H1 (cell line): ENCODE measurements around the gene ADCK2. TPM values are rescaled to one million over a fixed set of nuclear protein-coding genes. Genes with fewer than 3 reads are reported as not detected.

Experiments used
- CTCF ChIA-PET: fragments of 300-600 bp; sonication (Branson Sonifier 250); formaldehyde crosslinking; loops from one replicate; lab custom pipeline; 2021; ENCODE audit not compliant: partially characterized antibody; lab: Charles Lee
- POLR2A ChIA-PET: fragments of 300-600 bp; sonication (Branson Sonifier 250); formaldehyde crosslinking; loops from one replicate; lab custom pipeline; 2021; ENCODE audit warnings: inconsistent platforms; ENCODE audit not compliant: partially characterized antibody; lab: Charles Lee
- DNase-seq, 2 experiments: peaks; one replicate each; pipeline versions ENCODE4 v3.0.0 to v3.0.0-alpha.2; 2010 to 2022; ENCODE audit warnings: low spot score in 2 of 2, low read depth in 1 of 2, mixed read lengths in 1 of 2
- FAIRE-seq: peaks from 2 replicates; lab custom pipeline; 2011; peaks lifted over from hg19 to GRCh38; lab: Jason Lieb, UNC
- H2AFZ ChIP-seq: 2 replicates; pipeline ENCODE4 v1.8.1; 2012; ENCODE audit warnings: low read length, inconsistent platforms
- H2AK5ac ChIP-seq: 2 replicates; pipeline ENCODE4 v1.6.1; 2013; ENCODE audit warnings: low read depth, low read length
- H2BK120ac ChIP-seq: replicated peaks from 2 replicates; pipeline ENCODE3; 2013; ENCODE audit warnings: low read depth, low read length, inconsistent platforms
- H2BK12ac ChIP-seq: 2 replicates; pipeline ENCODE4 v1.6.1; 2013; ENCODE audit warnings: low read depth, low read length
- H2BK15ac ChIP-seq: 2 replicates; pipeline ENCODE4 v1.6.1; 2013; ENCODE audit warnings: low read length
- H2BK20ac ChIP-seq: 2 replicates; pipeline ENCODE4 v1.6.1; 2013; ENCODE audit warnings: low read length
- H2BK5ac ChIP-seq: 2 replicates; pipeline ENCODE4 v1.6.1; 2013; ENCODE audit warnings: low read depth, low read length
- H3K14ac ChIP-seq: 2 replicates; pipeline ENCODE4 v1.6.1; 2013; ENCODE audit warnings: inconsistent platforms; ENCODE audit not compliant: insufficient read length
- H3K18ac ChIP-seq: 2 replicates; pipeline ENCODE4 v1.6.1; 2013; ENCODE audit warnings: low read length; ENCODE audit errors: extremely low read depth
- H3K23ac ChIP-seq: 2 replicates; pipeline ENCODE4 v1.6.1; 2013; ENCODE audit warnings: inconsistent platforms; ENCODE audit not compliant: insufficient read length
- H3K23me2 ChIP-seq: 2 replicates; pipeline ENCODE4 v1.6.1; 2013; ENCODE audit warnings: low read depth, low read length
- H3K27ac ChIP-seq: 2 replicates; pipeline ENCODE4 v1.6.1; 2011; ENCODE audit warnings: low read depth, low read length, inconsistent platforms
- H3K27me3 ChIP-seq, 4 experiments: replicated peaks in 1 of 4; 1 replicate in 1 of 4; 2 replicates in 3 of 4; pipeline versions ENCODE4 v1.6.1 to v1.8.1; 2011 to 2013; ENCODE audit warnings: low read length in 3 of 4, mild to moderate bottlenecking in 3 of 4, inconsistent platforms in 2 of 4, mixed read lengths in 2 of 4, moderate library complexity in 1 of 4; ENCODE audit not compliant: control insufficient read depth in 3 of 4, insufficient read depth in 3 of 4; ENCODE audit errors: extremely low read depth in 1 of 4
- H3K36me3 ChIP-seq, 4 experiments: 2 replicates each; pipeline versions ENCODE4 v1.6.1 to v1.8.1; 2011 to 2013; ENCODE audit warnings: mild to moderate bottlenecking in 4 of 4, low read length in 3 of 4, moderate library complexity in 2 of 4, control low read depth in 1 of 4, inconsistent platforms in 1 of 4; ENCODE audit not compliant: insufficient read depth in 4 of 4, control insufficient read depth in 2 of 4
- H3K4ac ChIP-seq: replicated peaks from 2 replicates; pipeline ENCODE3; 2013; ENCODE audit warnings: low read length, low read depth, mixed read lengths, inconsistent platforms; ENCODE audit not compliant: insufficient read length
- H3K4me1 ChIP-seq, 4 experiments: replicated peaks in 1 of 4; 1 replicate in 1 of 4; 2 replicates in 3 of 4; pipeline versions ENCODE4 v1.6.1 to v1.8.1; 2011 to 2013; ENCODE audit warnings: low read length in 3 of 4, inconsistent platforms in 2 of 4, mixed read lengths in 1 of 4; ENCODE audit not compliant: insufficient read depth in 4 of 4, control insufficient read depth in 3 of 4
- H3K4me2 ChIP-seq, 2 experiments: 2 replicates each; pipeline versions ENCODE4 v1.6.1 to v1.8.1; 2011 to 2013; ENCODE audit warnings: low read depth in 2 of 2, low read length in 2 of 2, control low read depth in 1 of 2, inconsistent platforms in 1 of 2, mild to moderate bottlenecking in 1 of 2; ENCODE audit not compliant: insufficient read depth in 1 of 2
- H3K4me3 ChIP-seq, 4 experiments: fragments of 200-600, 300-600 bp in 1 of 4; sonication (generic), shearing (Covaris generic), sonication (Bioruptor Twin) in 1 of 4; 2 replicates each; pipeline versions ENCODE4 v1.5.1 to v1.8.1; 2011 to 2016; ENCODE audit warnings: low read length in 4 of 4, low read depth in 3 of 4, control low read depth in 2 of 4, inconsistent platforms in 2 of 4, mild to moderate bottlenecking in 2 of 4, mixed read lengths in 1 of 4, moderate library complexity in 1 of 4; ENCODE audit not compliant: insufficient read depth in 2 of 4; ENCODE audit errors: extremely low read depth in 1 of 4
- H3K56ac ChIP-seq: replicated peaks from 2 replicates; pipeline ENCODE3; 2013; ENCODE audit warnings: low read depth, mild to moderate bottlenecking, mixed read lengths, low read length, inconsistent platforms; ENCODE audit not compliant: insufficient read length
- H3K79me1 ChIP-seq: 2 replicates; pipeline ENCODE4 v1.6.1; 2013; ENCODE audit warnings: low read depth, low read length, control low read depth
- H3K79me2 ChIP-seq, 2 experiments: 2 replicates each; pipeline versions ENCODE4 v1.6.1 to v1.8.1; 2012 to 2013; ENCODE audit warnings: low read length in 2 of 2, mild to moderate bottlenecking in 2 of 2, inconsistent platforms in 1 of 2; ENCODE audit not compliant: insufficient read depth in 2 of 2, control insufficient read depth in 1 of 2
- H3K9ac ChIP-seq, 4 experiments: replicated peaks in 1 of 4; 1 replicate in 1 of 4; 2 replicates in 3 of 4; pipeline versions ENCODE4 v1.6.1 to v1.8.1; 2011 to 2013; ENCODE audit warnings: low read depth in 3 of 4, low read length in 3 of 4, control low read depth in 2 of 4, mild to moderate bottlenecking in 2 of 4, moderate library complexity in 2 of 4, inconsistent platforms in 1 of 4; ENCODE audit errors: extremely low read depth in 1 of 4
- H3K9me3 ChIP-seq, 2 experiments: 2 replicates each; pipeline versions ENCODE4 v1.6.1 to v1.8.1; 2012 to 2013; ENCODE audit warnings: mild to moderate bottlenecking in 2 of 2, moderate library complexity in 2 of 2, control low read depth in 1 of 2, inconsistent platforms in 1 of 2, low read depth in 1 of 2, low read length in 1 of 2, mixed read lengths in 1 of 2; ENCODE audit not compliant: insufficient read depth in 2 of 2
- H4K20me1 ChIP-seq, 2 experiments: replicated peaks in 1 of 2; 2 replicates each; pipeline versions ENCODE3 to v1.8.1; 2011 to 2013; ENCODE audit warnings: inconsistent platforms in 2 of 2, low read length in 2 of 2, mild to moderate bottlenecking in 1 of 2; ENCODE audit not compliant: insufficient read depth in 2 of 2, control insufficient read depth in 1 of 2
- H4K5ac ChIP-seq: 2 replicates; pipeline ENCODE4 v1.6.1; 2013; ENCODE audit warnings: low read length, low read depth, mixed read lengths, inconsistent platforms; ENCODE audit not compliant: insufficient read length
- H4K8ac ChIP-seq: 2 replicates; pipeline ENCODE4 v1.8.0; 2013; ENCODE audit warnings: mild to moderate bottlenecking, moderate library complexity, low read length, inconsistent platforms; ENCODE audit not compliant: insufficient read depth; ENCODE audit errors: extremely low read depth
- H4K91ac ChIP-seq: replicated peaks from 2 replicates; pipeline ENCODE3; 2013; ENCODE audit warnings: low read length, mixed read lengths, inconsistent platforms; ENCODE audit not compliant: insufficient read length
- BCL11A ChIP-seq, 2 experiments: IDR thresholded peaks; one replicate each; pipeline ENCODE4 v1.6.1; 2011; ENCODE audit warnings: low read depth in 2 of 2, low read length in 2 of 2, mild to moderate bottlenecking in 2 of 2
- BRCA1 ChIP-seq: IDR thresholded peaks from 2 replicates; pipeline ENCODE4 v1.6.1; 2012; ENCODE audit warnings: low read depth, low read length, improper control_type of control experiment
- CHD1 ChIP-seq: IDR thresholded peaks from 2 replicates; pipeline ENCODE4 v1.6.1; 2012; ENCODE audit warnings: low read depth, low read length, improper control_type of control experiment
- CREB1 ChIP-seq: IDR thresholded peaks from 2 replicates; pipeline ENCODE4 v1.6.1; 2012; ENCODE audit warnings: inconsistent platforms
- EZH2 ChIP-seq: fragments of 200-600 bp; sonication (generic); IDR thresholded peaks from 2 replicates; pipeline ENCODE4 v1.7.1; 2012; ENCODE audit warnings: low read depth, mild to moderate bottlenecking, moderate library complexity, low read length, inconsistent platforms; ENCODE audit not compliant: severe bottlenecking
- GTF2F1 ChIP-seq: IDR thresholded peaks from 2 replicates; pipeline ENCODE4 v1.6.1; 2012; ENCODE audit warnings: low read depth, low read length, improper control_type of control experiment, borderline replicate concordance
- KDM4A ChIP-seq: IDR thresholded peaks from one replicate; pipeline ENCODE4 v1.7.1; 2012; ENCODE audit warnings: low read depth, mild to moderate bottlenecking, moderate library complexity, low read length, inconsistent platforms; ENCODE audit not compliant: severe bottlenecking
- KDM5A ChIP-seq: fragments of 200-600 bp; IDR thresholded peaks from 2 replicates; pipeline ENCODE4 v1.7.1; 2012; ENCODE audit warnings: mild to moderate bottlenecking, low read length, inconsistent platforms, mixed read lengths
- SIN3A ChIP-seq, 2 experiments: IDR thresholded peaks in 1 of 2; conservative IDR thresholded peaks in 1 of 2; 2 replicates each; pipeline ENCODE4 v1.6.1; 2011 to 2012; ENCODE audit warnings: low read length in 2 of 2, improper control_type of control experiment in 1 of 2, low read depth in 1 of 2, mild to moderate bottlenecking in 1 of 2
- YY1 ChIP-seq: IDR thresholded peaks from 2 replicates; pipeline ENCODE4 v1.6.1; 2011; ENCODE audit warnings: low read depth, mild to moderate bottlenecking, low read length
- WGBS, 2 experiments: shearing (Covaris generic) in 1 of 2; methylation state at CpG; one replicate each; pipeline versions ENCODE4 v1.1.6 to v1.1.7; 2013 to 2015; ENCODE audit warnings: low lambda C conversion rate in 2 of 2, mixed read lengths in 2 of 2, inconsistent platforms in 1 of 2, low coverage in 1 of 2, missing lambda C conversion rate in 1 of 2; ENCODE audit not compliant: insufficient replicate concordance in 2 of 2, insufficient coverage in 1 of 2, insufficient read length in 1 of 2; ENCODE audit errors: extremely low coverage in 1 of 2, missing lambda C conversion rate in 1 of 2; 5-methylcytosine and 5-hydroxymethylcytosine counted together
- polyA plus RNA-seq, 7 experiments: library from polyadenylated mRNA; depleted of rRNA in 3 of 7; stranded (reverse) in 5 of 7; unstranded in 2 of 7; fragments of >200 nt in 5 of 7; fragments of 200-250 nt in 2 of 7; gene quantifications; 1 replicate in 5 of 7; 2 replicates in 1 of 7; 4 replicates in 1 of 7; pipeline versions ENCODE4 v1.2.1 to v1.2.3, GENCODE V29; 2011 to 2013; ENCODE audit warnings: missing spikeins in 2 of 7, mixed read lengths in 2 of 7
- total RNA-seq: library from RNA; stranded (reverse); fragmentation: NEBNext Ultra II Directional; extraction: Animal tissue kit (Norgen Biotek cat#: 25700); gene quantifications from 2 replicates; pipeline ENCODE4 v1.2.1, GENCODE V29; 2021
- TF ChIP-seq, protein P1 (sequence below): IDR thresholded peaks from 2 replicates; pipeline ENCODE4 v1.6.1; 2012; ENCODE audit warnings: low read length, inconsistent platforms

ADCK2 gene
- total and polyA plus RNA-seq, 2 of the 8 experiments (the other 6 are each of a cell fraction or from before 2014, with no cell fraction given): 6.9 to 11.7 TPM

- no peaks in the 10 kb centered on the region for H3K79me2 ChIP-seq
- no peak overlapping the region for H3K27ac ChIP-seq
- no peak overlapping the region for H2BK15ac ChIP-seq
- no peak overlapping the region for H2AK5ac ChIP-seq
- no peaks in the 10 kb centered on the region for H3K27me3 ChIP-seq
- H3K4me2 ChIP-seq: no peak overlapping the region
- no peaks in the 10 kb centered on the region for H3K23me2 ChIP-seq
- no peaks in the 10 kb centered on the region for H3K79me1 ChIP-seq
- H2BK12ac ChIP-seq: no peak overlapping the region
- no peaks in the 10 kb centered on the region for H4K20me1 ChIP-seq
- DNase-seq (no peak), FAIRE-seq (no peak)
- H3K18ac ChIP-seq: no peak overlapping the region
- H3K4me3 ChIP-seq: no peak overlapping the region
- H2BK20ac ChIP-seq: no peak overlapping the region
- TF ChIP-seq, protein P1, sequence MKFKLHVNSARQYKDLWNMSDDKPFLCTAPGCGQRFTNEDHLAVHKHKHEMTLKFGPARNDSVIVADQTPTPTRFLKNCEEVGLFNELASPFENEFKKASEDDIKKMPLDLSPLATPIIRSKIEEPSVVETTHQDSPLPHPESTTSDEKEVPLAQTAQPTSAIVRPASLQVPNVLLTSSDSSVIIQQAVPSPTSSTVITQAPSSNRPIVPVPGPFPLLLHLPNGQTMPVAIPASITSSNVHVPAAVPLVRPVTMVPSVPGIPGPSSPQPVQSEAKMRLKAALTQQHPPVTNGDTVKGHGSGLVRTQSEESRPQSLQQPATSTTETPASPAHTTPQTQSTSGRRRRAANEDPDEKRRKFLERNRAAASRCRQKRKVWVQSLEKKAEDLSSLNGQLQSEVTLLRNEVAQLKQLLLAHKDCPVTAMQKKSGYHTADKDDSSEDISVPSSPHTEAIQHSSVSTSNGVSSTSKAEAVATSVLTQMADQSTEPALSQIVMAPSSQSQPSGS: no peak
- no peak for TF ChIP-seq YY1
- no peak for TF ChIP-seq CHD1
- no peak for TF ChIP-seq BRCA1
- no peak for TF ChIP-seq BCL11A (IDR thresholded peaks at IDR 0.05; ENCODE audit: low read depth in 2 of 2, low read length in 2 of 2)
- no peak for TF ChIP-seq SIN3A (conservative IDR thresholded peaks at IDR 0.05 in 1 of 2, IDR thresholded peaks at IDR 0.05 in 1 of 2; ENCODE audit: low read depth in 1 of 2, low read length in 2 of 2)
- no peak for TF ChIP-seq CREB1
- TF ChIP-seq KDM5A: no peak
- no peak for TF ChIP-seq GTF2F1
- no peak for TF ChIP-seq EZH2
- no peak for TF ChIP-seq KDM4A
- ChIA-PET POLR2A (no interaction called here), CTCF (interaction anchor here (1.4 kb wide), 1 partner anchor 12 kb away, joined by 3 read pairs; no protein-coding TSS in a partner anchor)
- no peaks in the 10 kb centered on the region for H3K9me3 ChIP-seq
- no peak overlapping the region for H3K4ac ChIP-seq
- H3K23ac ChIP-seq: no peak overlapping the region
- no peak overlapping the region for H2BK5ac ChIP-seq
- H3K14ac ChIP-seq: no peak overlapping the region
- no peak overlapping the region for H4K5ac ChIP-seq
- no peak overlapping the region for H3K9ac ChIP-seq
- H3K4me1 ChIP-seq: peaks cover 0 to 5% (median 0%) of the 10 kb centered on the region in 4 experiments; a peak in 1 of 7 replicates
- H3K36me3 ChIP-seq: peaks cover 0 to 12% (median 1%) of the 10 kb centered on the region in 4 experiments; a peak in 5 of 8 replicates
- no peak overlapping the region for H3K56ac ChIP-seq
- H4K8ac ChIP-seq: no peak overlapping the region; the same call in 1 of the 2 replicates
- H2BK120ac ChIP-seq: no peak overlapping the region
- WGBS, 2 experiments: 100% methylated on average over 1 of the region's 2 CpGs; no CpG with 5 or more reads in 1 of the 2 experiments
- H2AFZ ChIP-seq: no peak overlapping the region
- no peak overlapping the region for H4K91ac ChIP-seq
Measured at GRCh38 chr7:140734729-140735128, 62.0 kb downstream of the ADCK2 start.
